ENCODE results near the gene GATD1. TPM values are rescaled to one million over a fixed set of nuclear protein-coding genes. Genes with fewer than 3 reads are reported as not detected.

GATD1 gene
- total RNA-seq, 1 donor from 2014 or later: 12.2 TPM

DNA sequence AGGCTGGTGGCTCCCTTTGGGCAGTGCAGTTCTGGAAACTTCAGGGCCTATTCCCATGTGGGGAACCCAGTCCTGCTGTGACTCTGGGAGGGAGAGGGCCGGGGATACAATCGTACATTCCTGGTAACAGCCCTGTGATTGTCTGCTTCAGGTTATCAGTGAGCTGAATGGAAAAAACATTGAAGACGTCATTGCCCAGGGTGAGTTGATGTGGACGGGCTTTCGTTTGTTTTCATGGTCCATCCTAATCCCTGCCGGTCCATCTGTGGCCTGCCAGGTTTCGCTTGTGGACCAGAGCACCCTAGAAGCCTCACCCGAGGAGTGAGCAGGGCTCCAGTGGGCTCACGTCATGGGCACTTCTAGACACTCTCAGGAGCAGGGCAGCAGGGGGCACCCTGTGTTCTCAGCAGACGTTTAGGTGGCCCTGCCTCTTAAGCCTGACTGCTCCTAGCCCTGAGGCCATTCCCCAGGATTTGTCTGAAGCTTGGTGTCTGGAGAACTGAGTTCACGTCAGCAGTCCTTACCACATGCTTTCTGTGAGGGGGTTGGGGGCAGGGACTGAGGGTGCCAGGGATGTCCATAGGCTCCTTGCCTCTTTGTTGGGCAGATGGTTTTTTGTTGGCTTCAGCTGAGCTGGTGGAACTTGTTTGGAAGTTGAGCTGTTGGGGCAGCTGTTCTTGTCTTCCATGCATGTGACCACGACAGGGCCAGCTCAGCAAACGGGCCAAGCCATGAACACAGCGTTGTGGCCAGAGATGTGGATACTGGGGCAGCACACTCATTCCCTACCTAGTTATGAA is 34.4 kb upstream of the GATD1 start:
- TF ChIP-seq, protein P1, sequence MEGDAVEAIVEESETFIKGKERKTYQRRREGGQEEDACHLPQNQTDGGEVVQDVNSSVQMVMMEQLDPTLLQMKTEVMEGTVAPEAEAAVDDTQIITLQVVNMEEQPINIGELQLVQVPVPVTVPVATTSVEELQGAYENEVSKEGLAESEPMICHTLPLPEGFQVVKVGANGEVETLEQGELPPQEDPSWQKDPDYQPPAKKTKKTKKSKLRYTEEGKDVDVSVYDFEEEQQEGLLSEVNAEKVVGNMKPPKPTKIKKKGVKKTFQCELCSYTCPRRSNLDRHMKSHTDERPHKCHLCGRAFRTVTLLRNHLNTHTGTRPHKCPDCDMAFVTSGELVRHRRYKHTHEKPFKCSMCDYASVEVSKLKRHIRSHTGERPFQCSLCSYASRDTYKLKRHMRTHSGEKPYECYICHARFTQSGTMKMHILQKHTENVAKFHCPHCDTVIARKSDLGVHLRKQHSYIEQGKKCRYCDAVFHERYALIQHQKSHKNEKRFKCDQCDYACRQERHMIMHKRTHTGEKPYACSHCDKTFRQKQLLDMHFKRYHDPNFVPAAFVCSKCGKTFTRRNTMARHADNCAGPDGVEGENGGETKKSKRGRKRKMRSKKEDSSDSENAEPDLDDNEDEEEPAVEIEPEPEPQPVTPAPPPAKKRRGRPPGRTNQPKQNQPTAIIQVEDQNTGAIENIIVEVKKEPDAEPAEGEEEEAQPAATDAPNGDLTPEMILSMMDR (IDR thresholded peaks at IDR 0.05): no peak
- Histone ChIP-seq H3K27ac (no peak overlapping the region), H3K36me3 (peaks cover 25 to 28% of the 10 kb centered on the region in 2 donors), H3K9me3 (no peaks in the 10 kb centered on the region), H3K4me1 (peaks cover 6 to 25% of the 10 kb centered on the region in 2 donors), H3K4me3 (no peak overlapping the region), H3K27me3 (no peaks in the 10 kb centered on the region)
- no peak for DNase-seq (ENCODE audit: low spot score in 2 of 2)
- intact Hi-C loops (cut with DNase I): no loop called here

GRCh38 chr11:810040-810567 is 32.8 kb upstream of the GATD1 start:
- H3K4me3 ChIP-seq: peak overlapping the region; percentile 73 to 97
- peaks cover 25 to 28% of the 10 kb centered on the region in 2 donors for H3K36me3 ChIP-seq
- peak overlapping the region; percentile 93 to 98 for H3K27ac ChIP-seq
- no peaks in the 10 kb centered on the region for H3K27me3 ChIP-seq
- peaks cover 6 to 31% of the 10 kb centered on the region in 2 donors for H3K4me1 ChIP-seq
- DNase-seq (ENCODE audit: low spot score in 2 of 2): no peak
- TF ChIP-seq, protein P1 (IDR thresholded peaks at IDR 0.05): no peak
- intact Hi-C loops (cut with DNase I): no loop called here
- no peaks in the 10 kb centered on the region for H3K9me3 ChIP-seq

- TF ChIP-seq, protein P1 (IDR thresholded peaks at IDR 0.05): no peak
- Histone ChIP-seq H3K36me3 (peaks cover 25 to 28% of the 10 kb centered on the region in 2 donors), H3K27me3 (no peaks in the 10 kb centered on the region), H3K9me3 (no peaks in the 10 kb centered on the region), H3K4me3 (peak within 1 kb of the TSS; percentile 73 to 97), H3K27ac (peak within 1 kb of the TSS; percentile 93 to 98), H3K4me1 (peaks cover 9 to 34% of the 10 kb centered on the region in 2 donors)
- peak; percentile 88 to 99 for DNase-seq (ENCODE audit: low spot score in 2 of 2)
- intact Hi-C loops (cut with DNase I): loop anchor here (1.0 kb wide), 3 partner anchors 10 to 32 kb away; partner anchors contain the start of gene GATD1
Measured at GRCh38 chr11:809287-810039, 32.2 kb upstream of the GATD1 start, which contains the start of gene RPLP2. Gene RPLP2 (plus strand): TSS chr11:809967. CDS start chr11:810235, 268 bp downstream.

DNA sequence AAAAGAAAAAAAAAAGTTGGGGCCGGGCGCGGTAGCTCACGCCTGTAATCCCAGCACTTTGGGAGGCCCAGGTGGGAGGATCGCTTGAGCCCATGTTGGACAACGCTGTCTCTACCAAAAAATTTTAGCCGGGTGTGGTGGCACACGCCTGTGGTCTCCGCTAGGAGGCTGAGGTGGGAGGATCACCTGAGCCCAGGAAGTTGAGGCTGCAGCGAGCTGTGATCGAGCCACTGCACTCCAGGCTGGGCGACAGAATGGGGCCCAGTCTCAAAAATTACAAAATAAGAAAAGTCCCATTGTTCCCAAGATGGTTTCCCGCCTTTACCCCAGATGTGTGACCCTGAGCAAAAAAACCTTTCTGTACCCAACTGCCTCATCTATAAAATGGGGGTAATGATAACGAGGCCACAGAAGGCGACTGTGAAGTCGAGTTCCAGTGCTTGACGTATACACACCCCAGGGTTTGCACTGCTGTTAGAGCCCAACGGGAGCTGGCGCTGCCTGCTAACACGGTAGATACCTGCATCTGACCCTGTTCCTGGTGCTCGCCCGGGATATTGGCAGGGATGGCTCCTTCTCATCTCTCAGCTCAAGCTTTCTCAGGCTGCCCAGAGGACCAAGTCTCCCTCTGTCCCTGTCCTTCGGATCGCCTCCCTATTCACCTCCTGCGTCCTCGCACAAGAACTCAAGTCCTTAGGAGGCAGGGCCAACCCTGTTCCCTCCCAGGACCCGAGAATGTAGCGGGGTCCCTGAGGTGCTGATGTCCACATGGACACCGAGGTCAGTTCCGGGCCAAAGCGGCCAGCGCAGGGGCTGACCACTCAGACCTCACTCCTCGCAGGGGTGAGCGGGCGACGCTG is 31.4 kb upstream of the GATD1 start:
- intact Hi-C loops (cut with DNase I): loop anchor here (1.0 kb wide), 3 partner anchors 11 to 31 kb away; partner anchors contain the start of gene GATD1
- peak in 1 of 2 donors; percentile 93 for DNase-seq (ENCODE audit: low spot score in 2 of 2)
- peaks cover 17 to 39% of the 10 kb centered on the region in 2 donors for H3K4me1 ChIP-seq

More for the DNA sequence above, 31.4 kb upstream of the GATD1 start:
- H3K27me3 ChIP-seq: no peaks in the 10 kb centered on the region
- H3K27ac ChIP-seq: peak overlapping the region; percentile 93 to 98
- TF ChIP-seq, protein P1 (IDR thresholded peaks at IDR 0.05): no peak
- peak overlapping the region; percentile 73 to 97 for H3K4me3 ChIP-seq
- H3K9me3 ChIP-seq: no peaks in the 10 kb centered on the region
- H3K36me3 ChIP-seq: peaks cover 22 to 24% of the 10 kb centered on the region in 2 donors
